HG02943 (cell line): ENCODE measurements around the gene ARMC5.
A peak's percentile ranks its signal among the peaks of the same experiment; 100 is the strongest.

ENCODE experiments used
- ATAC-seq: cut with Tn5 transposase; IDR thresholded peaks from one replicate; pipeline ENCODE4 v1.9.1; 2021; ENCODE audit warnings: mild to moderate bottlenecking, low read depth, moderate library complexity; ENCODE audit not compliant: unreplicated experiment

The ARMC5 gene

DNA sequence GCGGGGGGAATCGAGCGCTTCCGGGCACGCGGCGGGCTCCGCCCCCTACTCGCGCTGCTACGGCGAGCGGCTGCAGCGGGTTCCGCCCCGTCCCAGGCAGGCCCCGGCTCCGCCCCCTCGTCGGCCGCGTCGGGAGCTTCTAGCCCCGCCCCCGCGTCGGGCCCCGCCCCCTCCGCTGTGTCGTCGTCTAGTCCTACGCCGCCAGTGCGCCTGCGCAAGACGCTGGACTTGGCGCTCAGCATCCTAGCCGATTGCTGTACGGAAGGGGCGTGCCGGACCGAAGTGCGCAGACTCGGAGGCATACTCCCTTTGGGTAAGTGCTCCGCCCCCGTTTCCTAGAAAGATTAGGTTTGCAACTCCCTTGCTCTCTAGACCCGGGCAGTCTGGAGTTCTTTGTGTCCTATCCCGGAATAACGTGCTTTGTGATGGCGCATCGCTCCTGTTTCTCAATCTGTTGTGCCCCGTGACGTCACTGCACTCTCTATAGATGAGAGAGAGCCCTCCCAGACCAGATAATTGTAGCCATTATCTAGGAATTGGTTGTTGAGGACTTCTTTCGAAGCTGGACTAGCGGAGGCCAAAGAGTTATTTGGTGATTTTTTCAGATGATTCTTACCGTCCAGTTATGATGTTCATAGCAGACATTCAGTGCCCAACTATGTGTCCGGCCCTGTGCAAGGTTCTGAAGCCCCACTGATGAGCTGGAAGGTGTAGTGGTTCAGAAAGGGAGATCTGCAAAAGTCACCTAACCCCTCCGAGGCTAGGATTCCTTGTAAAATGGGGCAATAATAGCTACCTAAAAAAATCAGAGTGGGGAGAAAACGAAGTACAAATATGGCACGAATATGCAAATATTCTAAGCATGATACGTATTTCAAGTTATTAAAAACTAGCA is 633 bp downstream of the ARMC5 start:
- ATAC-seq, result peak; percentile 73

DNA sequence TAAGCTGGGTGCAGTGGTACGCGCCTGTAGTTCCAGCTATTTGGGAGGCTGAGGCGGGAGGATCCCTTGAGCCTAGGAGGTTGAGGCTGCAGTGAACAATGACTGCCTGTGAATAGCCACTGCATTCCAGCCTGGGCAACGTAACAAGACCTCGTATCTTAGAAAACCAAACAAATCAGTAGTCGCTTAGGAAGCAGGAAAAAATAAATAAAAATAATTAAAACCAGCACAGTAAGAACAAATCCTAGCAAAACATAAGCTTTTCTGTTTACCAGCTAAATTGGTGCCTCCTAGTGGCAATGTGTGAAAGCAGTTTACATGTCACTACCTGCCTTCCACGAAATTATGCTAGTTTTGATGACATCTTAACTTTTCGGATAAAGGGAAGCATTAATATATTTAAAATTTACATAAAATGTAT is 1.3 kb downstream of the ARMC5 start:
- no peak for ATAC-seq

DNA sequence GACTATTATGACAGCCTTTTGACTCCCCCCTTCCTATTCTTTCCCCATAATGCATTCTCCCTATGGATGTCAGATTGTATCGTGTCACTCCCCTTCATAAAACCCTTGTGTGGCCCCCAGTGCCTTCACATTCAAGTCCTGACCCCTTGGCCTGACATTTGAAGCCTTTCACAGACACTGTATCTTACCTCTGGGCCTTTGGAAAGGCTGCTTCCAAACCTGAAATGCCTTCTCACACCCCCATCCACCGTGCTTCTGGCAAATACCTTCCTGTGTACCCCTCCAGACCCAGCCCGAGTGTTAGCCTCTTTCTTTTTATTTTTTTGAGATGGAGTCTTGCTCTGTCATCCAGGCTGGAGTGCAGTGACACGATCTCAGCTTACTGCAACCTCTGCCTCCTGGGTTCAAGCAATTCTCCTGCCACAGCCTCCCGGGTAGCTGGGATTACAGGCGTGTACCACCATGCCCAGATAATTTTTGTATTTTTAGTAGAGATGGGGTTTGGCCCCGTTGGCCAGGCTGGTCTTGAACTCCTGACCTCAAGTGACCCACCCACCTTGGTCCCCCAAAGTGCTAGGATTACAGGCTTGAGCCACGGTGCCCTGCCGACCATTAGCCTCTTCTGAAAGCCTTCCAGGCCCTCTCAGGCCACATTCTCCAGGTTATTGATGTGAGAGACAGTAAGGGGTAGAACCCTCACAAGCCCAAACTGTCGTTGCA is 2.1 kb downstream of the ARMC5 start:
- ATAC-seq, result no peak

DNA sequence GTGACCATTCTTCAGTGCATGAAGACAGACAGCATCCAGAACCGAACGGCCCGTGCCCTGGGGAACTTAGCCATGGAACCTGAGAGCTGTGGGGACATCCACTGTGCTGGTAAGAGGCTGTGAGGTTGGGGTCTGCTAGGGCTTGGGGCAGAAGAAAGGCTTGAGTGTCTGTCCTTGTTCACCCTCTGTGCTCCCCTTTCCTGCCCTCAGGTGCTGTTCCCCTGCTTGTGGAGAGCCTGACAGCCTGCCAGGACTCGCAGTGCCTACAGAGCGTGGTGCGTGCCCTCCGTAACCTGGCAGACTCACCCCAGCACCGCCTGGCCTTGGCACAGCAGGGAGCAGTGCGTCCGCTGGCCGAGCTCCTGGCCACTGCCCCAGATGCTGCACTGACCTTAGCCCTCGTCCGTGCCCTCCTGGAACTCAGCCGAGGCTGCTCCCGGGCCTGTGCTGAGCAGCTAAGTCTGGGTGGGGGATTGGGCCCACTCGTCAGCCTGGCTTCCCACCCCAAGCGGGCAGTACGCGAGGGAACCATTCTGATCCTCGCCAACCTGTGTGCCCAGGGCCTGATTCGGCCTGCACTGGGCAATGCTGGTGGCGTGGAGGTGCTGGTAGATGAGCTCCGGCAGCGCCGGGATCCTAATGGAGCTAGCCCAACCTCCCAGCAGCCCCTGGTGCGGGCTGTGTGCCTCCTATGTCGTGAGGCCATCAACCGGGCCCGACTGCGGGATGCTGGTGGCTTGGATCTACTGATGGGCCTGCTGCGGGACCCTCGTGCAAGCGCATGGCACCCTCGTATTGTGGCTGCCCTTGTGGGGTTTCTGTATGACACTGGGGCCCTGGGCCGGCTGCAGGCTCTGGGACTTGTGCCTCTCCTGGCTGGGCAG is 2.9 kb downstream of the ARMC5 start:
- no peak for ATAC-seq

DNA sequence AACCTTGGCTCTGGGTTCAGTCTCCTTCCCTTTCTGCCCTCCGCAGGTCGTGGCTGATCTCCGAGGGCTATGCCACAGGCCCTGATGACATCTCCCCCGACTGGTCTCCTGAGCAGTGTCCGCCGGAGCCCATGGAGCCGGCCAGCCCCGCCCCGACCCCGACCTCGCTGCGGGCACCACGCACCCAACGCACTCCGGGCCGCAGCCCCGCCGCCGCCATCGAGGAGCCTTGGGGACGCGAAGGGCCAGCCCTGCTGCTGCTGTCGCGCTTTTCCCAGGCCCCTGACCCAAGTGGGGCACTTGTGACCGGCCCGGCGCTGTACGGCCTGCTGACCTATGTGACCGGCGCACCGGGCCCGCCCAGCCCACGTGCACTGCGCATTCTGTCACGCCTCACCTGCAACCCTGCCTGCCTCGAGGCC is 5.1 kb downstream of the ARMC5 start:
- no peak for ATAC-seq

DNA sequence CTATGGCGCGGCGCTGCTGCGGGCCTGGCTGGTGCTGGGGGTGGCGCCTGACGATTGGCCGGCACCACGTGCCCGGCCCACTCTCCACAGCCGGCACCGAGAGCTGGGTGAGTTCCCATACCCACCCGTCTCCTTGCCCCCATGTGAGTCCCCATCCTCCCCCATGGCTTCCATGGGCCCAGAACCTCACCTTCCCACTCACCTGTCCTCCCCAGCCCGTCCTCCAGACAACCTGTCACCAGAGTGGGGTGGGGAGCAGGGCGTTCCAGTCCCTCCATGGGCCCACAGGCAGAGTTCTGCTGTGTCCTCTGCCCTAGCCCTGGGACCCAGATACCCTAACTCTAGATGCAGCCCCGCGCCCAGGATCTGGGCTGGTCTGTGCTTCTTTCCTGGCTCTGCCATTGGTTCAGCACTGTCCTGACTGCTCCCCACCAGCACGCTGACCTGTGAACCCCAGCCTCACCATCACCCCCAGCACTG is 5.5 kb downstream of the ARMC5 start:
- no peak for ATAC-seq

DNA sequence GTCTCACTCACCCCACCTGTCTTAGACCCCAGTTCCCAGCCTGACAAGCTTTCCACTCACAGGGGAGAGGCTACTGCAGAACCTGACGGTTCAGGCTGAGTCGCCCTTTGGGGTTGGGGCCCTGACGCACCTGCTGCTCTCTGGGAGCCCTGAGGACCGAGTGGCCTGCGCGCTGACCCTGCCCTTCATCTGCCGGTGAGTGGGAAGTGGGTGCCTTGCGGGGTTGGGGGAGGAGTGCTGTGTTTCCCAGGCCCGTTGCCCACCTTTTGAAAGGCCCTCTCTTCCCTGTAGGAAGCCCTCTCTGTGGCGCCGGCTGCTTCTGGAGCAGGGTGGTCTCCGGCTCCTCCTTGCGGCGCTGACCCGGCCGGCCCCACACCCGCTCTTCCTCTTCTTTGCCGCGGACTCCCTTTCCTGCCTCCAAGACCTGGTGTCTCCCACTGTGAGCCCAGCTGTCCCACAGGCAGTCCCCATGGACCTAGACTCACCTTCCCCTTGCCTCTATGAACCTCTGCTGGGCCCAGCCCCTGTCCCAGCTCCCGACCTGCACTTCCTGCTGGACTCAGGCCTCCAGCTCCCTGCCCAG is 6.6 kb downstream of the ARMC5 start:
- ATAC-seq, result no peak

DNA sequence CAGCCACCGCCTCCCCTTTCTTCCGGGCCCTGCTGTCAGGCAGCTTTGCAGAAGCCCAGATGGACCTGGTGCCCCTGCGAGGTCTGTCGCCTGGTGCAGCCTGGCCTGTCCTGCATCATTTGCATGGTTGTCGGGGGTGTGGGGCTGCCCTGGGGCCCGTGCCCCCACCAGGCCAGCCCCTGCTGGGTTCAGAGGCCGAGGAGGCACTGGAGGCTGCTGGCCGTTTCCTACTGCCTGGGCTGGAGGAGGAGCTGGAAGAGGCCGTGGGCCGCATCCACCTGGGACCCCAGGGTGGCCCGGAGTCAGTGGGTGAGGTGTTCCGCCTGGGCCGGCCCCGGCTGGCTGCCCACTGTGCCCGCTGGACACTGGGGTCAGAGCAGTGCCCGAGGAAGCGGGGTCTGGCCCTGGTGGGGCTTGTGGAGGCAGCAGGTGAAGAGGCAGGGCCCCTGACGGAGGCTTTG is 7.1 kb downstream of the ARMC5 start:
- ATAC-seq, result no peak

DNA sequence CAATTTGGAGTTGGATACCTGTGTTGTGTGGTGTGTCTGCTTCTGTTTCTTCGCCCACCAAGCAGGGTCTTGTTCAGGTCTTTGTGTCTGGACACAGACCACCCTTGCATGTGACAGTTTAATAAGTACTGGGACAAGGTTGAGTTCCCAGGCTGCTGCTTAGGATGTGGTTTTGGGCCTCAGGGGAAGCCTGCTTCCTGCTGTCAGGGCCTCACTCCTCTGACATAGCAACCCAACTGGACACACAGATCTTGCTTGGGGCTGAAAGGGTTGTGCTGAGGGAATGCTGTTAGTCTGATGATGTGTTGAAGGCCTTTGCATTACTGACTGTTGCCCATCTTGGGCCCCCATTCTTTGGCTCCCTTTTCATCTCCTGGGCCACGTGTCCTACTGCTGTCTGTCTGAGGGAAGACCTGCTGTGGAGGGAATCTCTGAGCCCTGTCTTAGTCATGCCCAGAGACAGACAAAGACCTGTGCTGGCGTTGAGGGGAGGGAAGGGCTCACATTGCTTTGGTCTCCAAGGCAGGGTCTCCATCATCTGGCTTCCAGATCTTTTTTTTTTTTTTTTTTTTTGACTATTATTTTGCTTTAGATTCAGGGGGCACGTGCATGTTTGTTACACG is 8.0 kb downstream of the ARMC5 start:
- no peak for ATAC-seq

DNA sequence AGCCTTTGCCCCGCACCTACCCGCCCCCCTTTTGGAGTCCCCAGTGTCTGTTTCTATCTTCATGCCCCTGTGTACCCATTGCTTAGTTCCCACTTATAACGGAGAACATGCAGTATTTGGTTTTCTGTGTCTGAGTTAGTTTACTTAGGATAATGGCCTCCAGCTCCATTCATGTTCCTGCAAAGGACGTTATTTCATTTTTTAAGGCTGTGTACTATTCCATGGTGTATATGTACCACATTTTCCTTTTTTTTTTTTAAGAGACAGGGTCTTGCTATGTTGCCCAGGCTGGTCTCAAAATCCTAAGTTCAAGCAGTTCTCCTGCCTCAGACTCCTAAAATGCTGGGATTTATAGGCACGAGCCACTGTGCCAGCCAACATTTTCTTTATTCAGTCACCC is 8.6 kb downstream of the ARMC5 start:
- no peak for ATAC-seq

DNA sequence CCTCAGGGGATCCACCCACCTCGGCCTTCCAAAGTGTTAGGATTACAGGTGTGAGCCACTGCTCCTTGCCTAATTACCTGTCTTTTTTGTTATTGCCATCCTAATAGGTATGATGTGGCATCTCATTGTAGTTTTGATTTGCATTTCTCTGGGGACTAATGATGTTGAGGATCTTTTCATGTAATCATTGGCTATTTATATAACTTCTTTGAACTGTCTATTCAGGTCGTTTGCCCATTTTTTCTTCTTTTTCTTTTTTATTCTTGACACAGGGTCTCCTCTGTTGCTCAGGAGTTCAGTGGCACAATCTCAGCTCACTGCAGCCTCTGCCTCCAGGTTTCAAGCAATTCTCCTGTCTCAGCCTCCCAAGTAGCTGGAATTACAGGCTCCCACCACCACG is 11.3 kb downstream of the ARMC5 start:
- no peak for ATAC-seq

DNA sequence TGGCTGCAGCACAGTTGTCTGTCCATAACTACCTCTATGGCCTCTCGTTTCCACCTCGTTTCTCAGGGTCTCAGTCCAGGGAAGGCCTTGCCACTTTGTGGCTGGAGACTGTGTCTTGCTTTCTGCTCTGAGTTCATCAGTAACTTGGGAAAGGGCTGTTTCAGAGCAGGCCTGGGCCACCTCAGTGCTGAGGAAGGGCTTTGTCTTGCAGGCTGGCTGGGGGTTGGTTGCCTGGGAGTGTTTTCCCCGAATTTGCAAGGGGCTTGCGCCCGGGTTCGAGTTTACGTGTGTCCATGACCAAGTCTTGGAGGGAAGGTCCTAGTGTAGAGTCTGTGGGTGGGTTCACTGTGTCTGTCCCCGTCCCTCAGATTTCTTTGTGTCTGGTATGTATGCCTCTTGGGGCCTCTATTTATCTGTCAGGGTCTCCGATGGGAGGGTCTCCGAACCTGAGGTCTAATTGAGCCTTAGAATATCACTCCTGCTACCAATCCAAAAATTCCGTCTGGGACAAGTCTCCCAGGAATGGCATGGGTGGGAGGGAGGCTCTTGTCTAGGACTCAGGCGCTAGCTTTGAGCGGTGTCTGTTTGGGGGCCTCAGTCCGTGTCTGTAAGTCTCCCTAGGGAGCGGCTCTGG is 12.1 kb downstream of the ARMC5 start:
- no peak for ATAC-seq

DNA sequence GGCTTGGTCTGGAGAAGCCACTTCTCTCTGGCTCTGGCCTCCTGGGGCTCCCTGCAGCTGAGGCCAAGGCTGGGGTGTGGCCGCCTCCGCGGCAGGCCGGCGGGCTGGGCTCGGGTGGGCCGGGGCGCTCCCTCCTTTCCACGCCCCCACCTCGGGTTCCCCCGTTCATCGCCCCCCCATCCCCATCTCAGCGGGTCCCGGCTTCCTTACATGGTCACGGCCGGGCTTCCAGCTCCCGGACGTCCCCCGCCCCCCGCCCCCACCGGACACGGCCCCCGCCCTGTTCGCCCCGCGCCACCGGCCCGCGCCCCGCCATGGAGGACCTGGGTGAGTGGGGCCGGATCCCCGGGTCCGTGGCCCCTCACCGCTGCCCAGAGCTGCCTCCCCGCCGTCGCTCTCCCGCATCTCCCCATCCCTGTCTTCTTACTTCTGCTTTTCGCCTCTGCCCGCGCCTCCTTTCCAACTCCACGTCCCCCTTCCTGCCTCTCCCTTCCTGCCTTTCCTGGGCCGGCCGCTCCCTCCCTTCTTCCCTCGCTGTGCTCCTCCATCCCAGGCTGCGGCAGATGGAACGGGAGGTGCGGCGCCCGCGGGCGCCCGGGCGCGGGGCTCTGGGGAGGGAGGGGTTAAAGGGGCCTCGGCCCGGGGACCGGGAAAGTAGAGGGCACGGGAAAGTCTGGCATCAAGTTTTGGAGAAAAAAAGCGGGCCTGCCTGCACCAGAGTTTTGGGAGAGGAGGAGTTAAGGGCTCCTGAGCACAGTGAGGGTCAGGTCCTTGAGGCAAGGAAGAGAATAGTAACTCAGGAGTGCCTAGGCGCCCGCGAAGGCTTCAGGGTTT is 12.8 kb downstream of the ARMC5 start, which contains the start of gene TGFB1I1:
Gene TGFB1I1, plus strand, starts transcription at position 278 of the 834 bp plus-strand sequence. Its CDS starts 37 bp downstream, at position 315.
- ATAC-seq, result no peak

DNA sequence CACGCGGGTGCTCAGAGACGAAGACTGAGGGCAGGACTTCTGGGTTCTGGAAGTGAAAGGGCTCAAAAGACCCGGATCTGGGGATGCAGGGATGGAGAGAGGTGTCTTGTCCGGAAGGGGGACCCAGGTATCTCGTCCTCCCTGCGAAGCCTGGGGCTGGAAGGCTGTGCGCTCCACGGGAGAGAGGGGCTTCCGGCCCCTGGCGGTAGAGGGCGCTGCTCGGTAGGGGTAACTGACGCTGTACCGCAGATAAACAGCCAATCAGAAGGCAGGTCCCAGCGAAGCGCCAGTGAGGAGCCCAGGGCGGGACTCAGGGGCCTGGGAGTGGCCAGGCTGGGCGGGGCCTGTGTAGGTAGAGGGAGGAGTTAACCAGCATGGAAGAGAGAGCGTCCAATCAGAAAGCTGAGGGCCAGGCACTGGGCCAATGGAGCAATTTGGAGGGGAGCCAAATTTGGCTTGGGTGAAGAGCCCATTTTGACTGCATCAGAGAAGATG is 13.5 kb downstream of the ARMC5 start:
- ATAC-seq, result no peak

DNA sequence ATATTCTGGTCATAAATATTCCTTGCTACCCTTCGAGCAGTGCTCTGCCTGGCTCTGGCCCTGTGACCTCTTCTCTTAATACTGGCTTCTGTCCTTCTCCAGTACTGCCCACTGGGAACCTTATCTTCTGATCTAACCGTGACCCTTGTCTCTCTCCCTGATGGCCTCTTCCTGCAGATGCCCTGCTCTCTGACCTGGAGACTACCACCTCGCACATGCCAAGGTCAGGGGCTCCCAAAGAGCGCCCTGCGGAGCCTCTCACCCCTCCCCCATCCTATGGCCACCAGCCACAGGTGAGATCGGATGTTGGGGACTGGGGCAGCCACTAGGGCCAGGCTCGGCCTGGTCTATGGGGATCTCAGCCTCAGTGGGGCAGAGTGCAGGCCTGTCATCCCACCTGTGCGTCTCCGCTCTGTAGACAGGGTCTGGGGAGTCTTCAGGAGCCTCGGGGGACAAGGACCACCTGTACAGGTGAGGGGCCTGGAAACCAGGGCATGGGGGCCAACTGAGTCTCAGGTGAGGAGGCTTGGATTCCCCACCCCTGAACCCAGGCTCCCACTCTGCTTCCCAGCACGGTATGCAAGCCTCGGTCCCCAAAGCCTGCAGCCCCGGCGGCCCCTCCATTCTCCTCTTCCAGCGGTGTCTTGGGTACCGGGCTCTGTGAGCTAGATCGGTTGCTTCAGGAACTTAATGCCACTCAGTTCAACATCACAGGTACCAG is 14.1 kb downstream of the ARMC5 start:
- ATAC-seq, result no peak

DNA sequence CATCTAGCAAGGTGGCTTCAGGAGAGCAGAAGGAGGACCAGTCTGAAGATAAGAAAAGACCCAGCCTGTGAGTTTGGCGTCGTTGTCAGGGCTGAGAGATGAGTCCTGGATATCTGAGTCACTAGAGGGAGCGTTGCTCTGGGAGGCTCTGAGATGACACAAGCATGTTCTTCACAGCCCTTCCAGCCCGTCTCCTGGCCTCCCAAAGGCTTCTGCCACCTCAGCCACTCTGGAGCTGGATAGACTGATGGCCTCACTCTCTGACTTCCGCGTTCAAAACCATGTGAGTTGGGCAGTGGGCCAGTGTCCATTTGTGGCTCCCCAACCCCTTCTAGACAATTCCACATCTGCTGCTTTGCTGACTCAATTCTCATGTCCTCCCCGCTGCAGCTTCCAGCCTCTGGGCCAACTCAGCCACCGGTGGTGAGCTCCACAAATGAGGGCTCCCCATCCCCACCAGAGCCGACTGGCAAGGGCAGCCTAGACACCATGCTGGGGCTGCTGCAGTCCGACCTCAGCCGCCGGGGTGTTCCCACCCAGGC is 14.9 kb downstream of the ARMC5 start:
- ATAC-seq, result no peak
